ENCODE measurements around the gene HS6ST2. TPM values are rescaled to one million over a fixed set of nuclear protein-coding genes. Genes with fewer than 3 reads are reported as not detected.

Gene HS6ST2
- total RNA-seq, 1 experiment from 2014 or later: 1.3 TPM

GRCh38 chrX:132876523-132877338 lies 81.7 kb downstream of the HS6ST2 start:
- DNase-seq: peak; percentile 6
- Histone ChIP-seq H3K9me3 (no peaks in the 10 kb centered on the region), H3K36me3 (no peaks in the 10 kb centered on the region), H3K27me3 (no peaks in the 10 kb centered on the region), H3K4me3 (no peak overlapping the region)

- no peak overlapping the region for H3K4me3 ChIP-seq
- no peaks in the 10 kb centered on the region for H3K27me3 ChIP-seq
- H3K36me3 ChIP-seq: no peaks in the 10 kb centered on the region
- DNase-seq: no peak
- H3K9me3 ChIP-seq: no peaks in the 10 kb centered on the region
These were observed 82.5 kb downstream of the HS6ST2 start for GRCh38 chrX:132875650-132876522.

GRCh38 chrX:132862562-132862961 lies 95.9 kb downstream of the HS6ST2 start:
- DNase-seq: no peak
- H3K4me3 ChIP-seq: no peak overlapping the region
- H3K36me3 ChIP-seq: no peaks in the 10 kb centered on the region
- H3K9me3 ChIP-seq: no peaks in the 10 kb centered on the region
- H3K27me3 ChIP-seq: no peaks in the 10 kb centered on the region

GRCh38 chrX:132861076-132861475 lies 97.4 kb downstream of the HS6ST2 start:
- Histone ChIP-seq H3K9me3 (no peaks in the 10 kb centered on the region), H3K4me3 (no peak overlapping the region), H3K27me3 (no peaks in the 10 kb centered on the region), H3K36me3 (no peaks in the 10 kb centered on the region)
- no peak for DNase-seq

GRCh38 chrX:132860200-132860599 lies 98.2 kb downstream of the HS6ST2 start:
- Histone ChIP-seq H3K9me3 (no peaks in the 10 kb centered on the region), H3K4me3 (no peak overlapping the region), H3K36me3 (no peaks in the 10 kb centered on the region), H3K27me3 (no peaks in the 10 kb centered on the region)
- no peak for DNase-seq

GRCh38 chrX:132858018-132858417 lies 100.4 kb downstream of the HS6ST2 start:
- Histone ChIP-seq H3K9me3 (no peaks in the 10 kb centered on the region), H3K36me3 (no peaks in the 10 kb centered on the region), H3K27me3 (no peaks in the 10 kb centered on the region), H3K4me3 (no peak overlapping the region)
- DNase-seq: no peak

GRCh38 chrX:132855780-132856341 lies 102.6 kb downstream of the HS6ST2 start:
- H3K4me3 ChIP-seq: no peak overlapping the region
- no peak for DNase-seq
- no peaks in the 10 kb centered on the region for H3K27me3 ChIP-seq
- H3K36me3 ChIP-seq: no peaks in the 10 kb centered on the region
- H3K9me3 ChIP-seq: no peaks in the 10 kb centered on the region

GRCh38 chrX:132853040-132853439 lies 105.4 kb downstream of the HS6ST2 start:
- Histone ChIP-seq H3K27me3 (no peaks in the 10 kb centered on the region), H3K4me3 (no peak overlapping the region), H3K36me3 (no peaks in the 10 kb centered on the region), H3K9me3 (no peaks in the 10 kb centered on the region)
- DNase-seq: peak; percentile 39

GRCh38 chrX:132848296-132848970 lies 110.0 kb downstream of the HS6ST2 start:
- no peaks in the 10 kb centered on the region for H3K27me3 ChIP-seq
- no peak overlapping the region for H3K4me3 ChIP-seq
- DNase-seq: no peak
- no peaks in the 10 kb centered on the region for H3K9me3 ChIP-seq
- H3K36me3 ChIP-seq: no peaks in the 10 kb centered on the region

GRCh38 chrX:132843363-132843762 lies 115.1 kb downstream of the HS6ST2 start:
- no peak for DNase-seq
- Histone ChIP-seq H3K36me3 (no peaks in the 10 kb centered on the region), H3K4me3 (no peak overlapping the region), H3K27me3 (no peaks in the 10 kb centered on the region), H3K9me3 (no peaks in the 10 kb centered on the region)

- no peaks in the 10 kb centered on the region for H3K27me3 ChIP-seq
- no peak overlapping the region for H3K4me3 ChIP-seq
- no peak for DNase-seq
- no peaks in the 10 kb centered on the region for H3K36me3 ChIP-seq
- no peaks in the 10 kb centered on the region for H3K9me3 ChIP-seq
These were observed 115.8 kb downstream of the HS6ST2 start for GRCh38 chrX:132842460-132843238.

GRCh38 chrX:132837967-132838366 lies 120.5 kb downstream of the HS6ST2 start:
- Histone ChIP-seq H3K4me3 (no peak overlapping the region), H3K9me3 (no peaks in the 10 kb centered on the region), H3K36me3 (no peaks in the 10 kb centered on the region), H3K27me3 (no peaks in the 10 kb centered on the region)
- no peak for DNase-seq

GRCh38 chrX:132837126-132837525 lies 121.3 kb downstream of the HS6ST2 start:
- no peak overlapping the region for H3K4me3 ChIP-seq
- no peaks in the 10 kb centered on the region for H3K36me3 ChIP-seq
- peak; percentile 7 for DNase-seq
- H3K9me3 ChIP-seq: no peaks in the 10 kb centered on the region
- H3K27me3 ChIP-seq: no peaks in the 10 kb centered on the region

- Histone ChIP-seq H3K36me3 (no peaks in the 10 kb centered on the region), H3K27me3 (no peaks in the 10 kb centered on the region), H3K9me3 (no peaks in the 10 kb centered on the region), H3K4me3 (no peak overlapping the region)
- no peak for DNase-seq
These were observed 122.0 kb downstream of the HS6ST2 start for GRCh38 chrX:132836471-132836870.

- H3K27me3 ChIP-seq: no peaks in the 10 kb centered on the region
- H3K36me3 ChIP-seq: no peaks in the 10 kb centered on the region
- no peak overlapping the region for H3K4me3 ChIP-seq
- no peak for DNase-seq
- H3K9me3 ChIP-seq: no peaks in the 10 kb centered on the region
These were observed 123.7 kb downstream of the HS6ST2 start for GRCh38 chrX:132834741-132835140.

GRCh38 chrX:132834109-132834508 lies 124.3 kb downstream of the HS6ST2 start:
- H3K9me3 ChIP-seq: no peaks in the 10 kb centered on the region
- no peak for DNase-seq
- H3K36me3 ChIP-seq: no peaks in the 10 kb centered on the region

More at GRCh38 chrX:132834109-132834508, 124.3 kb downstream of the HS6ST2 start:
- H3K27me3 ChIP-seq: no peaks in the 10 kb centered on the region
- H3K4me3 ChIP-seq: no peak overlapping the region

All from MG63 (cell line).